Mammary epithelial cell (primary cell): ENCODE data around the gene POMZP3.
"Not testable (repeated sequence)": the region's sequence is repeated elsewhere in the genome, so short reads cannot be mapped to it uniquely, and the experiment has no call there.

Source experiments
- CTCF ChIP-seq, 2 donors: IDR thresholded peaks in 1 of 2; conservative IDR thresholded peaks in 1 of 2; 2 replicates each; pipeline ENCODE4 v1.5.1; 2011 to 2012; ENCODE audit warnings: inconsistent platforms in 2 of 2, low read length in 2 of 2, mild to moderate bottlenecking in 2 of 2, control low read depth in 1 of 2, low read depth in 1 of 2; ENCODE audit not compliant: insufficient read depth in 1 of 2; ENCODE audit errors: extremely low read depth in 1 of 2
- EZH2 ChIP-seq: IDR thresholded peaks from 2 replicates; pipeline ENCODE4 v1.6.1; 2012; ENCODE audit warnings: low read length, inconsistent platforms, borderline replicate concordance

GRCh38 chr7:76598590-76599264 is 28.4 kb downstream of the POMZP3 start:
- not testable (repeated sequence) for TF ChIP-seq CTCF (conservative IDR thresholded peaks at IDR 0.05 in 1 of 2, IDR thresholded peaks at IDR 0.05 in 1 of 2; ENCODE audit: extremely low read depth in 1 of 2, insufficient read depth in 1 of 2, low read depth in 1 of 2, low read length in 2 of 2); EZH2
